Testis (tissue), 3 donors: Measurements from ENCODE around the gene CHRNA1. TPM values are rescaled to one million over a fixed set of nuclear protein-coding genes. Genes with fewer than 3 reads are reported as not detected.

ENCODE experiments used
- DNase-seq: peaks from one replicate; pipeline ENCODE4 v3.0.0-alpha.2; 2019
- H3K27ac ChIP-seq, 2 donors: fragments of 200-600 bp; sonication (generic); one replicate each; pipeline ENCODE4 v1.5.1; 2019
- H3K27me3 ChIP-seq: fragments of 200-600 bp; sonication (generic); one replicate; pipeline ENCODE4 v1.5.1; 2019
- H3K36me3 ChIP-seq: fragments of 200-600 bp; sonication (generic); one replicate; pipeline ENCODE4 v1.5.1; 2017; ENCODE audit warnings: low read depth; ENCODE audit errors: missing control alignments
- H3K4me1 ChIP-seq: fragments of 200-600 bp; sonication (generic); one replicate; pipeline ENCODE4 v1.5.1; 2019
- H3K4me3 ChIP-seq, 2 donors: fragments of 200-600 bp; sonication (generic); one replicate each; pipeline ENCODE4 v1.5.1; 2017 to 2019
- H3K9me3 ChIP-seq: fragments of 200-600 bp; sonication (generic); one replicate; pipeline ENCODE4 v1.5.1; 2017
- POLR2A ChIP-seq: fragments of 450-650 bp; IDR thresholded peaks from one replicate; pipeline ENCODE4 v1.6.1; 2017; ENCODE audit warnings: antibody characterized with exemption, mild to moderate bottlenecking, moderate library complexity
- WGBS, 2 donors: methylation state at CpG; one replicate each; pipeline ENCODE4 v1.1.5; 2018; 5-methylcytosine and 5-hydroxymethylcytosine counted together
- intact Hi-C: fragments of 100-400 bp; cut with DNase I; formaldehyde crosslinking; loops from one replicate; pipeline ENCODE4 v1.15.1; 2023; ENCODE audit warnings: low total_unique reads
- polyA plus RNA-seq: library from polyadenylated mRNA; stranded (reverse); fragments of 350-450 nt; fragmentation: Illumina TruSeq; extraction: RNeasy Lipid Tissue Mini Kit (QIAGEN cat#74804); gene quantifications from one replicate; pipeline ENCODE4 v1.2.3, GENCODE V29; 2014; ENCODE audit warnings: low read depth, low replicate concordance; ENCODE audit not compliant: insufficient read depth
- total RNA-seq, 2 donors: library from RNA; depleted of rRNA; stranded (reverse); fragments of >200 nt; gene quantifications; one replicate each; pipeline ENCODE4 v1.2.3, GENCODE V29; 2016
- TF ChIP-seq, protein P1 (sequence below), 3 experiments: fragments of 450-650 bp in 2 of 3; fragments of 200-600 bp in 1 of 3; sonication (generic) in 1 of 3; IDR thresholded peaks; one replicate each; pipeline ENCODE4 v1.5.1; 2016 to 2019; ENCODE audit warnings: antibody characterized with exemption in 3 of 3, mild to moderate bottlenecking in 2 of 3, moderate library complexity in 1 of 3

The CHRNA1 gene
- total and polyA plus RNA-seq, 3 donors from 2014 or later: 0.25 to 2.7 (median 1.2) TPM

- Histone ChIP-seq H3K27ac (no peak overlapping the region), H3K4me3 (no peak overlapping the region), H3K36me3 (no peaks in the 10 kb centered on the region), H3K4me1 (no peaks in the 10 kb centered on the region), H3K9me3 (no peaks in the 10 kb centered on the region), H3K27me3 (no peaks in the 10 kb centered on the region)
- DNase-seq: no peak
- intact Hi-C loops: no loop called here
- 90 to 100% methylated on average over 4 of the region's 4 CpGs for WGBS, 2 donors
- no peak for TF ChIP-seq POLR2A
- TF ChIP-seq, protein P1, sequence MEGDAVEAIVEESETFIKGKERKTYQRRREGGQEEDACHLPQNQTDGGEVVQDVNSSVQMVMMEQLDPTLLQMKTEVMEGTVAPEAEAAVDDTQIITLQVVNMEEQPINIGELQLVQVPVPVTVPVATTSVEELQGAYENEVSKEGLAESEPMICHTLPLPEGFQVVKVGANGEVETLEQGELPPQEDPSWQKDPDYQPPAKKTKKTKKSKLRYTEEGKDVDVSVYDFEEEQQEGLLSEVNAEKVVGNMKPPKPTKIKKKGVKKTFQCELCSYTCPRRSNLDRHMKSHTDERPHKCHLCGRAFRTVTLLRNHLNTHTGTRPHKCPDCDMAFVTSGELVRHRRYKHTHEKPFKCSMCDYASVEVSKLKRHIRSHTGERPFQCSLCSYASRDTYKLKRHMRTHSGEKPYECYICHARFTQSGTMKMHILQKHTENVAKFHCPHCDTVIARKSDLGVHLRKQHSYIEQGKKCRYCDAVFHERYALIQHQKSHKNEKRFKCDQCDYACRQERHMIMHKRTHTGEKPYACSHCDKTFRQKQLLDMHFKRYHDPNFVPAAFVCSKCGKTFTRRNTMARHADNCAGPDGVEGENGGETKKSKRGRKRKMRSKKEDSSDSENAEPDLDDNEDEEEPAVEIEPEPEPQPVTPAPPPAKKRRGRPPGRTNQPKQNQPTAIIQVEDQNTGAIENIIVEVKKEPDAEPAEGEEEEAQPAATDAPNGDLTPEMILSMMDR (IDR thresholded peaks at IDR 0.05): no peak
Observed at GRCh38 chr2:174752403-174753037, 11.8 kb downstream of the CHRNA1 start.

- TF ChIP-seq, protein P1 (IDR thresholded peaks at IDR 0.05): no peak
- TF ChIP-seq POLR2A: no peak
- intact Hi-C loops: no loop called here
- H3K4me1 ChIP-seq: no peaks in the 10 kb centered on the region
Observed at GRCh38 chr2:174750923-174751441, 13.3 kb downstream of the CHRNA1 start.

DNA sequence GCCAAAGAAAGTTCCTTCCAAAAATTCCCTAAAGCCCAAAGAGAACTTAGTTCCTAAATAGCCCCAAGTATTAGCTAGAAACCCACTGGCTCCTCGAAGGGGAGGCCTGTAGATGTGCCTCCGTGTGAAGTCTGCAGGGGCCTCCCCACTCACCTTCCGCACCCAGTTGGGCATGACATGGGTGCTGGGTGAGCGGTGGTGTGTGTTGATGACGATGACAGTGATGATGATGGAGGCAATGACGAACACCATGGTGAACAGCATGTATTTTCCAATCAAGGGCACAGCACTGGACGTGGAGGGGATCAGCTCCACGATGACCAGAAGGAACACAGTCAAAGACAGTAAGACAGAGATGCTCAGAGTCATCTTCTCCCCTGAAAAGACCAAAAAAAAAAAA is 14.5 kb downstream of the CHRNA1 start:
- intact Hi-C loops: no loop called here

More at GRCh38 chr2:174750923-174751441, 13.3 kb downstream of the CHRNA1 start:
- Histone ChIP-seq H3K27me3 (no peaks in the 10 kb centered on the region), H3K27ac (no peak overlapping the region), H3K36me3 (no peaks in the 10 kb centered on the region), H3K9me3 (no peaks in the 10 kb centered on the region), H3K4me3 (no peak overlapping the region)
- DNase-seq: no peak
- WGBS, 2 donors: 87 to 88% methylated on average over 5 of the region's 5 CpGs

DNA sequence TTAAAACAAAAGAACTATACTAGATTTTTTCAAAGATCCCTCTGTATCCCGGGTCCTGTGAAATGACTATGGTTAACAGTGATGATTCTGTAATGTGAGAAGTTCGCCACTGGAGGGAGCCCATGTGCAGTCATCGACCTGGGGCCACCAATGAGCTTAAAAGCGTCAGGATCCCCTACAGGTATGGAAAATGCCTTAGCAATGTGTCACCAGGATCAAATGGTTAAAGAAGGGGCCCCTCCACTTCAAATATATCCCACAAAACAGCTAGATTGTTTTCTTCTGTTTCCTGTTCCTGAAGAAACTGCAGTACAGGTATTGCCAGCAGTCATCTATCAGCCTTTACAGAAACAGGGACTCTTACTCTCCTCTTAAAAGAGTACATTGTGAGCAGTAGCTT is 15.3 kb downstream of the CHRNA1 start:
- H3K4me3 ChIP-seq: no peak overlapping the region
- 1 to 3% methylated on average over 4 of the region's 4 CpGs for WGBS, 2 donors
- H3K4me1 ChIP-seq: no peaks in the 10 kb centered on the region
- DNase-seq: peak; percentile 74
- H3K27me3 ChIP-seq: no peaks in the 10 kb centered on the region
- H3K36me3 ChIP-seq: no peaks in the 10 kb centered on the region
- intact Hi-C loops: no loop called here
- H3K9me3 ChIP-seq: no peaks in the 10 kb centered on the region
- no peak overlapping the region for H3K27ac ChIP-seq
- TF ChIP-seq POLR2A: no peak
- TF ChIP-seq, protein P1 (IDR thresholded peaks at IDR 0.05): peak; percentile 34 to 82 (median 66)

More for the DNA sequence above, 14.5 kb downstream of the CHRNA1 start:
- Histone ChIP-seq H3K4me3 (no peak overlapping the region), H3K27me3 (no peaks in the 10 kb centered on the region), H3K27ac (no peak overlapping the region), H3K36me3 (no peaks in the 10 kb centered on the region), H3K4me1 (no peaks in the 10 kb centered on the region), H3K9me3 (no peaks in the 10 kb centered on the region)
- TF ChIP-seq, protein P1 (IDR thresholded peaks at IDR 0.05): no peak
- WGBS, 2 donors: 89 to 90% methylated on average over 7 to 8 of the region's 8 CpGs
- DNase-seq: no peak

GRCh38 chr2:174745142-174745541 is 19.1 kb downstream of the CHRNA1 start:
- intact Hi-C loops: no loop called here
- WGBS, 2 donors: 78 to 98% methylated on average over 3 to 5 of the region's 5 CpGs

More at GRCh38 chr2:174745142-174745541, 19.1 kb downstream of the CHRNA1 start:
- no peak overlapping the region for H3K27ac ChIP-seq
- H3K4me3 ChIP-seq: no peak overlapping the region
- no peaks in the 10 kb centered on the region for H3K4me1 ChIP-seq
- H3K36me3 ChIP-seq: no peaks in the 10 kb centered on the region
- DNase-seq: no peak
- no peaks in the 10 kb centered on the region for H3K9me3 ChIP-seq
- TF ChIP-seq POLR2A: no peak
- TF ChIP-seq, protein P1 (IDR thresholded peaks at IDR 0.05): no peak
- H3K27me3 ChIP-seq: no peaks in the 10 kb centered on the region
